HL-60 (cell line): Measurements from ENCODE around the gene CYTH4.

Source experiments
- DNase-seq, 2 experiments: peaks; one replicate each; pipeline ENCODE4 v3.0.0-alpha.2; 2010 to 2020; ENCODE audit warnings: low read depth in 1 of 2, low spot score in 1 of 2
- H3K27ac ChIP-seq: fragments of 250-450 bp; sonication (Bioruptor Pico); replicated peaks from 2 replicates; pipeline ENCODE4 v1.5.1; 2020; ENCODE audit warnings: mild to moderate bottlenecking, moderate library complexity
- H3K27me3 ChIP-seq: fragments of 250-450 bp; sonication (Bioruptor Pico); 2 replicates; pipeline ENCODE4 v1.5.1; 2021; ENCODE audit warnings: mild to moderate bottlenecking, moderate library complexity; ENCODE audit not compliant: insufficient read depth, poor library complexity, severe bottlenecking
- H3K4me3 ChIP-seq: replicated peaks from 2 replicates; pipeline ENCODE4 v1.5.1; 2011; ENCODE audit warnings: mild to moderate bottlenecking, control low read depth, low read length; ENCODE audit not compliant: insufficient read depth
- GABPA ChIP-seq: IDR thresholded peaks from 2 replicates; pipeline ENCODE4 v1.6.1; 2012; ENCODE audit warnings: low read depth
- POLR2AphosphoS5 ChIP-seq: IDR thresholded peaks from 2 replicates; pipeline ENCODE4 v1.6.1; 2012; ENCODE audit warnings: low read depth
- REST ChIP-seq: IDR thresholded peaks from 2 replicates; pipeline ENCODE4 v1.6.1; 2012; ENCODE audit warnings: low read depth; ENCODE audit not compliant: insufficient replicate concordance
- SPI1 ChIP-seq: IDR thresholded peaks from 2 replicates; pipeline ENCODE4 v1.6.1; 2012; ENCODE audit warnings: low read depth, mild to moderate bottlenecking, borderline replicate concordance
- TF ChIP-seq, protein P1 (sequence below): IDR thresholded peaks from one replicate; pipeline ENCODE4 v1.5.1; 2011; ENCODE audit warnings: low read length, control low read depth, inconsistent platforms; ENCODE audit not compliant: insufficient read depth

The CYTH4 gene

DNA sequence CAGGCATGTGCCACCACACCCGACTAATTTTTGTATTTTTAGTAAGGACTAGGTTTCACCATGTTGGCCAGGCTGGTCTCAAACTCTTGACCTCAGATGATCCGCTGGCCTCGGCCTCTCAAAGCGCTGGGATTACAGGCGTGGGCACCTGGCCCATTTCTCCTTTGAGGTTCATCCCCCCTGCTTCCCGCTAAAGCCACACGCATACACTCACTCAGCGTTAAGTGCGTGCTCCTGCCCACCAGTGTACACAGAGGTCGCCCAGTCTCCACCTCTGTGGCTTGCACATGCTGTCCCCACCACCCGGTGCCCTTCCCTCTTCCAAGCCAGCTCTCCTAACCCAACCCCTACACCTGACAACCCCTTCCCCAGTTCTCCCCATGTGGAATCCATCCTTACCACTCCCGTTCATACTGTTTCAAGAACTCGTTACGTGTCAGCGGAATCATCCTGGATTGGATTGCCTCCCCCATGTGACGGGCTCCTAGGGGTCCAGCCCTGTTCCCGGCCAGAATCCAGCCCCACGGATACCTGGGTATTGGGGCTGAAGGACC, 15.7 kb upstream of the CYTH4 start:
- DNase-seq = no peak
- H3K4me3 ChIP-seq = no peak overlapping the region
- no peak for TF ChIP-seq REST
- TF ChIP-seq POLR2AphosphoS5 = no peak
- no peak for TF ChIP-seq SPI1
- TF ChIP-seq, protein P1, sequence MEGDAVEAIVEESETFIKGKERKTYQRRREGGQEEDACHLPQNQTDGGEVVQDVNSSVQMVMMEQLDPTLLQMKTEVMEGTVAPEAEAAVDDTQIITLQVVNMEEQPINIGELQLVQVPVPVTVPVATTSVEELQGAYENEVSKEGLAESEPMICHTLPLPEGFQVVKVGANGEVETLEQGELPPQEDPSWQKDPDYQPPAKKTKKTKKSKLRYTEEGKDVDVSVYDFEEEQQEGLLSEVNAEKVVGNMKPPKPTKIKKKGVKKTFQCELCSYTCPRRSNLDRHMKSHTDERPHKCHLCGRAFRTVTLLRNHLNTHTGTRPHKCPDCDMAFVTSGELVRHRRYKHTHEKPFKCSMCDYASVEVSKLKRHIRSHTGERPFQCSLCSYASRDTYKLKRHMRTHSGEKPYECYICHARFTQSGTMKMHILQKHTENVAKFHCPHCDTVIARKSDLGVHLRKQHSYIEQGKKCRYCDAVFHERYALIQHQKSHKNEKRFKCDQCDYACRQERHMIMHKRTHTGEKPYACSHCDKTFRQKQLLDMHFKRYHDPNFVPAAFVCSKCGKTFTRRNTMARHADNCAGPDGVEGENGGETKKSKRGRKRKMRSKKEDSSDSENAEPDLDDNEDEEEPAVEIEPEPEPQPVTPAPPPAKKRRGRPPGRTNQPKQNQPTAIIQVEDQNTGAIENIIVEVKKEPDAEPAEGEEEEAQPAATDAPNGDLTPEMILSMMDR = no peak
- TF ChIP-seq GABPA = no peak
- no peaks in the 10 kb centered on the region for H3K27me3 ChIP-seq
- peak overlapping the region; percentile 83 for H3K27ac ChIP-seq

- TF ChIP-seq POLR2AphosphoS5 = no peak
- TF ChIP-seq, protein P1 = peak; percentile 55
- Histone ChIP-seq H3K27me3 (no peaks in the 10 kb centered on the region), H3K27ac (peak overlapping the region; percentile 83), H3K4me3 (peak overlapping the region; percentile 34)
- peak in 1 of 2 experiments; percentile 59 for DNase-seq
Measured at GRCh38 chr22:37267135-37267587, 15.1 kb upstream of the CYTH4 start.

DNA sequence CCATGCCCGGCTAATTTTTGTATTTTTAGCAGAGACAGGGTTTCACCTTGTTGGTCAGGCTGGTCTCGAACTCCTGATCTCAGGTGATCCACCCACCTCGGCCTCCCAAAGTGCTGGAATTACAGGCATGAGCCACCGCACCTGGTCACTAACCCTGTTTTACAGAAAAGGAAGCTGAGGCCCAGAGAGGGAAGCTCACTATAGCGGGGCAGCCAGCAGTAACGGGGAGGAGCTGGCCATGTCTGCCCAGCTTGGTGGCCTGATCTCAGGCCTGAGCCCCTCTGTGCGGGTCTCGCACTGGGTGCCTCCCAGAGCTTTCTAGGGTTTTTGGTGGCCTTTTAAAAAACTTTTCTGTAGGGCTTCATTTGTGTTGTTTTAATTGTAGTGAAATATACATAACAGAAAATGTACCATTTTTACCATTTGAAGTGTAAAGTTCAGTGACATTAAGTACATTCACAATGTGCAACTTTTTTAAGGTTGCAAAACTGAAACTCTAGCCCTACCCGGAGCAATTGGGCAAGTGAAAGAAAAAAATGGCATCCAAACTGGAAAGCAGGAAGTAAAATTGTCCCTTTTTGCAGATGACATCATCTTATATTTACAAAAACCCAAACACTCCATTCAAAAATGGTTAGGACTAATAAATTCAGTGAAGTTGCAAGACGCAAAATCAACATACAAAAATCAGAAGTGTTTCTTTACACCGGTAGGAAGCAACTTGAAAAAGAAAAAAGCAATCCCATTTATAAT, 14.5 kb upstream of the CYTH4 start:
- peak; percentile 72 to 80 for DNase-seq
- H3K27me3 ChIP-seq = no peaks in the 10 kb centered on the region
- no peak for TF ChIP-seq REST
- no peak for TF ChIP-seq SPI1
- TF ChIP-seq, protein P1 = no peak
- no peak for TF ChIP-seq GABPA
- no peak for TF ChIP-seq POLR2AphosphoS5
- peak overlapping the region; percentile 83 for H3K27ac ChIP-seq
- H3K4me3 ChIP-seq = no peak overlapping the region
